Neuronal stem cell (in vitro differentiated cells): ENCODE results near the gene FATE1.
A peak's percentile ranks its signal among the peaks of the same experiment; 100 is the strongest.

Source experiments
- DNase-seq: peaks from one replicate; pipeline ENCODE4 v3.0.0-alpha.2; 2013; ENCODE audit warnings: low spot score
- H2AFZ ChIP-seq: one replicate; pipeline ENCODE4 v1.6.1; 2013; ENCODE audit warnings: mild to moderate bottlenecking, low read length, inconsistent platforms
- H2AK5ac ChIP-seq: 2 replicates; pipeline ENCODE4 v1.6.1; 2013; ENCODE audit warnings: low read depth, mild to moderate bottlenecking, inconsistent platforms, low read length, moderate library complexity, mixed read lengths
- H2BK120ac ChIP-seq: 2 replicates; pipeline ENCODE4 v1.6.1; 2013; ENCODE audit warnings: low read depth, mild to moderate bottlenecking, inconsistent platforms, low read length, moderate library complexity, mixed read lengths
- H2BK12ac ChIP-seq: one replicate; pipeline ENCODE4 v1.6.1; 2013; ENCODE audit warnings: low read length, inconsistent platforms
- H2BK15ac ChIP-seq: 2 replicates; pipeline ENCODE4 v1.6.1; 2013; ENCODE audit warnings: mild to moderate bottlenecking, low read length, inconsistent platforms, mixed read lengths
- H2BK5ac ChIP-seq: one replicate; pipeline ENCODE4 v1.6.1; 2013; ENCODE audit warnings: inconsistent platforms, mild to moderate bottlenecking, low read length, moderate library complexity
- H3K14ac ChIP-seq: one replicate; pipeline ENCODE4 v1.6.1; 2013; ENCODE audit warnings: low read length, inconsistent platforms
- H3K18ac ChIP-seq: 2 replicates; pipeline ENCODE4 v1.6.1; 2013; ENCODE audit warnings: low read length, inconsistent platforms
- H3K23ac ChIP-seq: 2 replicates; pipeline ENCODE4 v1.6.1; 2013; ENCODE audit warnings: low read depth, mild to moderate bottlenecking, mixed read lengths, low read length, inconsistent platforms; ENCODE audit not compliant: poor library complexity
- H3K27ac ChIP-seq: replicated peaks from 3 replicates; pipeline ENCODE4 v1.5.1; 2013; ENCODE audit warnings: low read length, inconsistent platforms
- H3K27me3 ChIP-seq, 3 experiments: 2 replicates each; pipeline ENCODE4 v1.6.1; 2013; ENCODE audit warnings: low read length in 3 of 3, mild to moderate bottlenecking in 2 of 3, inconsistent platforms in 1 of 3, low read depth in 1 of 3, mixed read lengths in 1 of 3, moderate library complexity in 1 of 3; ENCODE audit not compliant: control insufficient read depth in 3 of 3, insufficient read depth in 3 of 3
- H3K36me3 ChIP-seq, 2 donors: replicated peaks in 1 of 2; 2 replicates each; pipeline ENCODE4 v1.6.1; 2013; ENCODE audit warnings: low read length in 2 of 2; ENCODE audit not compliant: control insufficient read depth in 2 of 2, insufficient read depth in 2 of 2
- H3K4ac ChIP-seq: 2 replicates; pipeline ENCODE4 v1.6.1; 2013; ENCODE audit warnings: inconsistent platforms, mild to moderate bottlenecking, low read length, moderate library complexity
- H3K4me1 ChIP-seq, 2 donors: 1 replicate in 1 of 2; 2 replicates in 1 of 2; pipeline ENCODE4 v1.6.1; 2013; ENCODE audit warnings: low read length in 2 of 2, low read depth in 1 of 2; ENCODE audit not compliant: control insufficient read depth in 2 of 2, insufficient read depth in 1 of 2
- H3K4me2 ChIP-seq: one replicate; pipeline ENCODE4 v1.6.1; 2013; ENCODE audit warnings: mild to moderate bottlenecking, low read length, inconsistent platforms; ENCODE audit not compliant: insufficient read depth, poor library complexity, severe bottlenecking
- H3K4me3 ChIP-seq, 2 donors: 2 replicates each; pipeline ENCODE4 v1.5.1; 2013; ENCODE audit warnings: low read length in 2 of 2, mild to moderate bottlenecking in 2 of 2, inconsistent platforms in 1 of 2, moderate library complexity in 1 of 2
- H3K79me1 ChIP-seq: one replicate; pipeline ENCODE4 v1.6.1; 2013; ENCODE audit warnings: low read depth, mild to moderate bottlenecking, inconsistent platforms, low read length, moderate library complexity
- H3K9ac ChIP-seq: one replicate; pipeline ENCODE4 v1.6.1; 2013; ENCODE audit warnings: mild to moderate bottlenecking, low read depth, low read length, inconsistent platforms; ENCODE audit not compliant: poor library complexity
- H3K9me3 ChIP-seq, 2 donors: replicated peaks in 1 of 2; 2 replicates each; pipeline versions ENCODE3 to v1.6.1; 2013; ENCODE audit warnings: low read length in 2 of 2, mild to moderate bottlenecking in 2 of 2, inconsistent platforms in 1 of 2, low read depth in 1 of 2, mixed read lengths in 1 of 2, moderate library complexity in 1 of 2; ENCODE audit not compliant: control insufficient read depth in 2 of 2, insufficient read depth in 1 of 2
- H4K8ac ChIP-seq: one replicate; pipeline ENCODE4 v1.6.1; 2013; ENCODE audit warnings: low read depth, mild to moderate bottlenecking, inconsistent platforms, low read length, moderate library complexity
- H4K91ac ChIP-seq: one replicate; pipeline ENCODE4 v1.6.1; 2013; ENCODE audit warnings: low read length, low read depth, mild to moderate bottlenecking, inconsistent platforms; ENCODE audit not compliant: poor library complexity
- WGBS, 2 donors: extraction: QIAGEN DNeasy Blood & Tissue Kit; methylation state at CpG; one replicate each; pipeline ENCODE4 v1.1.7; 2013; ENCODE audit warnings: missing lambda C conversion rate in 2 of 2, mixed read lengths in 1 of 2; ENCODE audit not compliant: insufficient read length in 2 of 2, insufficient replicate concordance in 1 of 2; ENCODE audit errors: extremely low coverage in 2 of 2; 5-methylcytosine and 5-hydroxymethylcytosine counted together

Gene FATE1

GRCh38 chrX:151738751-151739150 lies 22.9 kb downstream of the FATE1 start:
- no peak overlapping the region for H4K91ac ChIP-seq
- no CpG with 5 or more reads among the region's 7 CpGs for WGBS, 2 donors
- H3K23ac ChIP-seq, result no peak overlapping the region
- no peak overlapping the region for H2AFZ ChIP-seq
- no peak overlapping the region for H3K18ac ChIP-seq
- H2BK5ac ChIP-seq, result no peak overlapping the region
- no peaks in the 10 kb centered on the region for H3K4me1 ChIP-seq
- H2BK12ac ChIP-seq, result no peak overlapping the region
- H2AK5ac ChIP-seq, result no peak overlapping the region
- H3K9ac ChIP-seq, result no peak overlapping the region
- no peak overlapping the region for H3K27ac ChIP-seq
- no peaks in the 10 kb centered on the region for H3K79me1 ChIP-seq
- H3K27me3 ChIP-seq, result peaks cover 0 to 11% (median 0%) of the 10 kb centered on the region in 3 experiments
- no peaks in the 10 kb centered on the region for H3K36me3 ChIP-seq
- no peak overlapping the region for H3K14ac ChIP-seq
- H2BK120ac ChIP-seq, result no peak overlapping the region
- H3K4ac ChIP-seq, result no peak overlapping the region
- H4K8ac ChIP-seq, result no peak overlapping the region
- H3K9me3 ChIP-seq, result no peaks in the 10 kb centered on the region
- no peak for DNase-seq
- H3K4me2 ChIP-seq, result no peak overlapping the region
- H3K4me3 ChIP-seq, result no peak overlapping the region
- H2BK15ac ChIP-seq, result no peak overlapping the region

GRCh38 chrX:151741606-151742005 lies 25.8 kb downstream of the FATE1 start:
- Histone ChIP-seq H2AFZ (no peak overlapping the region), H2AK5ac (no peak overlapping the region), H2BK12ac (no peak overlapping the region), H3K36me3 (no peaks in the 10 kb centered on the region), H3K4me1 (no peaks in the 10 kb centered on the region), H3K23ac (no peak overlapping the region), H4K91ac (no peak overlapping the region), H3K14ac (no peak overlapping the region), H2BK15ac (no peak overlapping the region), H3K79me1 (no peaks in the 10 kb centered on the region), H3K9ac (no peak overlapping the region), H3K4me2 (no peak overlapping the region), H2BK5ac (no peak overlapping the region), H2BK120ac (no peak overlapping the region), H3K4ac (no peak overlapping the region), H3K27me3 (peaks cover 0 to 13% (median 0%) of the 10 kb centered on the region in 3 experiments), H3K4me3 (no peak overlapping the region), H4K8ac (no peak overlapping the region), H3K27ac (no peak overlapping the region), H3K9me3 (no peaks in the 10 kb centered on the region), H3K18ac (no peak overlapping the region)
- no peak for DNase-seq
- WGBS, 2 donors, result no CpG with 5 or more reads among the region's 4 CpGs

- H3K27me3 ChIP-seq, result peaks cover 0 to 9% (median 0%) of the 10 kb centered on the region in 3 experiments
Observed at GRCh38 chrX:151742311-151742710, 26.5 kb downstream of the FATE1 start.

GRCh38 chrX:151743651-151744470 lies 28.0 kb downstream of the FATE1 start:
- no peaks in the 10 kb centered on the region for H3K79me1 ChIP-seq
- DNase-seq, result no peak
- no peak overlapping the region for H3K4me2 ChIP-seq
- no peak overlapping the region for H4K8ac ChIP-seq
- H2BK12ac ChIP-seq, result no peak overlapping the region
- H2AFZ ChIP-seq, result no peak overlapping the region
- no peak overlapping the region for H4K91ac ChIP-seq
- no peak overlapping the region for H3K27ac ChIP-seq
- H3K36me3 ChIP-seq, result no peaks in the 10 kb centered on the region
- no CpG with 5 or more reads among the region's 21 CpGs for WGBS, 2 donors
- H3K18ac ChIP-seq, result no peak overlapping the region
- H3K4me3 ChIP-seq, result no peak overlapping the region
- H3K23ac ChIP-seq, result no peak overlapping the region
- no peak overlapping the region for H2BK15ac ChIP-seq
- H3K4me1 ChIP-seq, result no peaks in the 10 kb centered on the region
- H3K4ac ChIP-seq, result no peak overlapping the region
- no peaks in the 10 kb centered on the region for H3K9me3 ChIP-seq
- no peak overlapping the region for H2AK5ac ChIP-seq
- peaks cover 0 to 9% (median 0%) of the 10 kb centered on the region in 3 experiments for H3K27me3 ChIP-seq
- no peak overlapping the region for H3K9ac ChIP-seq
- H3K14ac ChIP-seq, result peak overlapping the region; percentile 38
- no peak overlapping the region for H2BK120ac ChIP-seq
- H2BK5ac ChIP-seq, result no peak overlapping the region

More at GRCh38 chrX:151742311-151742710, 26.5 kb downstream of the FATE1 start:
- Histone ChIP-seq H3K36me3 (no peaks in the 10 kb centered on the region), H4K8ac (no peak overlapping the region), H2BK12ac (no peak overlapping the region), H3K79me1 (no peaks in the 10 kb centered on the region), H3K4ac (no peak overlapping the region), H2BK15ac (no peak overlapping the region), H2AK5ac (no peak overlapping the region), H3K9me3 (no peaks in the 10 kb centered on the region), H3K4me3 (no peak overlapping the region), H3K18ac (no peak overlapping the region), H2BK120ac (no peak overlapping the region), H2BK5ac (no peak overlapping the region), H4K91ac (no peak overlapping the region), H3K23ac (no peak overlapping the region), H3K4me2 (no peak overlapping the region), H3K14ac (no peak overlapping the region), H3K9ac (no peak overlapping the region), H3K27ac (no peak overlapping the region), H3K4me1 (no peaks in the 10 kb centered on the region), H2AFZ (no peak overlapping the region)
- no CpG with 5 or more reads among the region's 5 CpGs for WGBS, 2 donors
- DNase-seq, result no peak
